ENCODE measurements around the gene TYK2.
"Not testable (repeated sequence)": the region's sequence is repeated elsewhere in the genome, so short reads cannot be mapped to it uniquely, and the experiment has no call there.

The TYK2 gene

GRCh38 chr19:10407096-10407495 lies 26.7 kb upstream of the TYK2 start:
- DNase-seq (ENCODE audit: low spot score), result no peak

GRCh38 chr19:10406191-10406590 lies 25.8 kb upstream of the TYK2 start:
- DNase-seq (ENCODE audit: low spot score), result no peak

- no peak for DNase-seq (ENCODE audit: low spot score)
These were observed 24.8 kb upstream of the TYK2 start for GRCh38 chr19:10404888-10405820.

- peak; percentile 99 for DNase-seq (ENCODE audit: low spot score)
These were observed 23.0 kb upstream of the TYK2 start, which contains the start of gene CDC37 for GRCh38 chr19:10403137-10404021. Gene CDC37, minus strand, starts transcription at chr19:10403542. Its CDS starts 63 bp downstream, at chr19:10403479.

GRCh38 chr19:10402441-10403038 lies 22.2 kb upstream of the TYK2 start:
- peak; percentile 47 for DNase-seq (ENCODE audit: low spot score)

- DNase-seq (ENCODE audit: low spot score), result no peak
These were observed 19.5 kb upstream of the TYK2 start for GRCh38 chr19:10399878-10400277.

GRCh38 chr19:10399340-10399739 lies 19.0 kb upstream of the TYK2 start:
- DNase-seq (ENCODE audit: low spot score), result not testable (repeated sequence)

- no peak for DNase-seq (ENCODE audit: low spot score)
These were observed 18.4 kb upstream of the TYK2 start for GRCh38 chr19:10398819-10399218.

GRCh38 chr19:10395917-10396316 lies 15.5 kb upstream of the TYK2 start:
- DNase-seq (ENCODE audit: low spot score), result no peak

GRCh38 chr19:10395436-10395835 lies 15.1 kb upstream of the TYK2 start:
- DNase-seq (ENCODE audit: low spot score), result no peak

- no peak for DNase-seq (ENCODE audit: low spot score)
These were observed 14.6 kb upstream of the TYK2 start for GRCh38 chr19:10395003-10395402.

- DNase-seq (ENCODE audit: low spot score), result no peak
These were observed 12.8 kb upstream of the TYK2 start for GRCh38 chr19:10393137-10393536.

- DNase-seq (ENCODE audit: low spot score), result no peak
These were observed 11.7 kb upstream of the TYK2 start for GRCh38 chr19:10392120-10392519.

- DNase-seq (ENCODE audit: low spot score), result peak; percentile 78
These were observed 10.4 kb upstream of the TYK2 start for GRCh38 chr19:10390652-10391286.

GRCh38 chr19:10389863-10390262 lies 9.5 kb upstream of the TYK2 start:
- no peak for DNase-seq (ENCODE audit: low spot score)

- peak; percentile 80 for DNase-seq (ENCODE audit: low spot score)
These were observed 8.6 kb upstream of the TYK2 start for GRCh38 chr19:10388957-10389356.

GRCh38 chr19:10384580-10384979 lies 4.2 kb upstream of the TYK2 start:
- DNase-seq (ENCODE audit: low spot score), result no peak

- not testable (repeated sequence) for DNase-seq (ENCODE audit: low spot score)
These were observed 2.8 kb upstream of the TYK2 start for GRCh38 chr19:10383223-10383499.

GRCh38 chr19:10379880-10380312 lies 476 bp downstream of the TYK2 start:
- DNase-seq (ENCODE audit: low spot score), result no peak

- DNase-seq (ENCODE audit: low spot score), result no peak
These were observed 2.2 kb downstream of the TYK2 start for GRCh38 chr19:10378124-10378523.

- DNase-seq (ENCODE audit: low spot score), result not testable (repeated sequence)
These were observed 3.2 kb downstream of the TYK2 start for GRCh38 chr19:10377140-10377640.

- no peak for DNase-seq (ENCODE audit: low spot score)
These were observed 5.4 kb downstream of the TYK2 start for GRCh38 chr19:10374931-10375330.

Data from AG08395 (cell line).